Endothelial cell of umbilical vein (primary cell): ENCODE data around the gene ARHGEF17.

Experiments
- CTCF ChIP-seq, 2 donors: IDR thresholded peaks; 1 replicate in 1 of 2; 2 replicates in 1 of 2; pipeline ENCODE4 v1.5.1; 2011; ENCODE audit warnings: low read length in 2 of 2, mild to moderate bottlenecking in 2 of 2, moderate library complexity in 2 of 2, control low read depth in 1 of 2, inconsistent platforms in 1 of 2, low read depth in 1 of 2; ENCODE audit not compliant: insufficient read depth in 1 of 2; ENCODE audit errors: extremely low read depth in 1 of 2
- EZH2 ChIP-seq: IDR thresholded peaks from 2 replicates; pipeline ENCODE4 v1.6.1; 2012; ENCODE audit warnings: borderline replicate concordance, low read depth, mild to moderate bottlenecking, moderate library complexity, low read length, inconsistent platforms; ENCODE audit not compliant: severe bottlenecking
- GATA2 ChIP-seq: IDR thresholded peaks from 2 replicates; pipeline ENCODE4 v1.7.0; 2011; ENCODE audit warnings: low read depth, mild to moderate bottlenecking, moderate library complexity, mixed read lengths, low read length; ENCODE audit not compliant: insufficient read length, insufficient read depth
- MAX ChIP-seq: IDR thresholded peaks from 2 replicates; pipeline ENCODE4 v1.6.1; 2011; ENCODE audit not compliant: insufficient read depth, insufficient read length
- MYC ChIP-seq: IDR thresholded peaks from one replicate; pipeline ENCODE4 v1.6.1; 2011; ENCODE audit warnings: mild to moderate bottlenecking, low read depth, low read length
- POLR2A ChIP-seq: IDR thresholded peaks from 2 replicates; pipeline ENCODE4 v1.6.1; 2012; ENCODE audit warnings: low read depth, mild to moderate bottlenecking, control low read depth, low read length

GRCh38 chr11:73376160-73376802 lies 68.2 kb downstream of the ARHGEF17 start, which contains the start of gene RELT:
- TF ChIP-seq CTCF (IDR thresholded peaks at IDR 0.05; ENCODE audit: extremely low read depth in 1 of 2, insufficient read depth in 1 of 2, low read depth in 1 of 2, low read length in 2 of 2) (peak; percentile 87 to 95), POLR2A (peak; percentile 99), MAX (no peak), MYC (no peak), GATA2 (no peak), EZH2 (no peak)
